ENCODE data around the gene TMBIM1. TPM values are rescaled to one million over a fixed set of nuclear protein-coding genes. Genes with fewer than 3 reads are reported as not detected.

Gene TMBIM1
- total RNA-seq: 69.6 and 73.7 TPM in 2 replicates

- Mint-ChIP-seq H3K27ac (peak within 1 kb of the TSS; percentile 93), H3K36me3 (ENCODE audit: low read depth) (peaks cover 17% of the 10 kb centered on the region), H3K4me1 (ENCODE audit: low read depth) (peaks cover 50% of the 10 kb centered on the region), H3K9me3 (no peaks in the 10 kb centered on the region), H3K4me3 (ENCODE audit: low read depth) (peak within 1 kb of the TSS; percentile 87), H3K27me3 (ENCODE audit: low read depth) (no peaks in the 10 kb centered on the region)
- DNase-seq (ENCODE audit: low spot score): peak; percentile 76
- intact Hi-C loops (cut with micrococcal nuclease): loop anchor here (5.0 kb wide), 1 partner anchor 75 kb away; no protein-coding TSS in a partner anchor
Observed at GRCh38 chr2:218292048-218293014, at the start of gene TMBIM1. TMBIM1 (minus strand) TSS chr2:218292503; CDS start chr2:218282141, 10,362 bp downstream.

- Mint-ChIP-seq H3K36me3 (ENCODE audit: low read depth) (no peaks in the 10 kb centered on the region), H3K4me1 (ENCODE audit: low read depth) (no peaks in the 10 kb centered on the region), H3K27ac (no peak overlapping the region), H3K4me3 (ENCODE audit: low read depth) (no peak overlapping the region), H3K27me3 (ENCODE audit: low read depth) (peaks cover 3% of the 10 kb centered on the region), H3K9me3 (no peaks in the 10 kb centered on the region)
- intact Hi-C loops (cut with micrococcal nuclease): no loop called here
- no peak for DNase-seq (ENCODE audit: low spot score)
Observed at GRCh38 chr2:218341381-218341780, 49.1 kb upstream of the TMBIM1 start.

- Mint-ChIP-seq H3K27me3 (ENCODE audit: low read depth) (peaks cover 3% of the 10 kb centered on the region), H3K4me1 (ENCODE audit: low read depth) (no peaks in the 10 kb centered on the region), H3K36me3 (ENCODE audit: low read depth) (no peaks in the 10 kb centered on the region), H3K9me3 (no peaks in the 10 kb centered on the region), H3K27ac (no peak overlapping the region), H3K4me3 (ENCODE audit: low read depth) (no peak overlapping the region)
- DNase-seq (ENCODE audit: low spot score): no peak
- intact Hi-C loops (cut with micrococcal nuclease): no loop called here
Observed at GRCh38 chr2:218340656-218341055, 48.4 kb upstream of the TMBIM1 start.

GRCh38 chr2:218334531-218334930 lies 42.2 kb upstream of the TMBIM1 start:
- intact Hi-C loops (cut with micrococcal nuclease): no loop called here
- no peaks in the 10 kb centered on the region for H3K36me3 Mint-ChIP-seq (ENCODE audit: low read depth)
- H3K4me1 Mint-ChIP-seq (ENCODE audit: low read depth): peaks cover 1% of the 10 kb centered on the region
- peaks cover 3% of the 10 kb centered on the region for H3K27me3 Mint-ChIP-seq (ENCODE audit: low read depth)
- no peak for DNase-seq (ENCODE audit: low spot score)
- no peaks in the 10 kb centered on the region for H3K9me3 Mint-ChIP-seq
- H3K27ac Mint-ChIP-seq: no peak overlapping the region
- H3K4me3 Mint-ChIP-seq (ENCODE audit: low read depth): no peak overlapping the region

- no peak for DNase-seq (ENCODE audit: low spot score)
- peaks cover 3% of the 10 kb centered on the region for H3K27me3 Mint-ChIP-seq (ENCODE audit: low read depth)
Observed at GRCh38 chr2:218332920-218333645, 40.8 kb upstream of the TMBIM1 start.

GRCh38 chr2:218332288-218332687 lies 40.0 kb upstream of the TMBIM1 start:
- H3K4me3 Mint-ChIP-seq (ENCODE audit: low read depth): no peak overlapping the region
- H3K9me3 Mint-ChIP-seq: no peaks in the 10 kb centered on the region
- intact Hi-C loops (cut with micrococcal nuclease): no loop called here
- no peak for DNase-seq (ENCODE audit: low spot score)
- H3K36me3 Mint-ChIP-seq (ENCODE audit: low read depth): no peaks in the 10 kb centered on the region
- peaks cover 2% of the 10 kb centered on the region for H3K27me3 Mint-ChIP-seq (ENCODE audit: low read depth)
- peaks cover 1% of the 10 kb centered on the region for H3K4me1 Mint-ChIP-seq (ENCODE audit: low read depth)
- no peak overlapping the region for H3K27ac Mint-ChIP-seq

More at GRCh38 chr2:218332920-218333645, 40.8 kb upstream of the TMBIM1 start:
- intact Hi-C loops (cut with micrococcal nuclease): no loop called here
- no peaks in the 10 kb centered on the region for H3K36me3 Mint-ChIP-seq (ENCODE audit: low read depth)
- peak overlapping the region; percentile 57 for H3K27ac Mint-ChIP-seq
- no peak overlapping the region for H3K4me3 Mint-ChIP-seq (ENCODE audit: low read depth)
- H3K4me1 Mint-ChIP-seq (ENCODE audit: low read depth): peaks cover 1% of the 10 kb centered on the region
- no peaks in the 10 kb centered on the region for H3K9me3 Mint-ChIP-seq

DNA sequence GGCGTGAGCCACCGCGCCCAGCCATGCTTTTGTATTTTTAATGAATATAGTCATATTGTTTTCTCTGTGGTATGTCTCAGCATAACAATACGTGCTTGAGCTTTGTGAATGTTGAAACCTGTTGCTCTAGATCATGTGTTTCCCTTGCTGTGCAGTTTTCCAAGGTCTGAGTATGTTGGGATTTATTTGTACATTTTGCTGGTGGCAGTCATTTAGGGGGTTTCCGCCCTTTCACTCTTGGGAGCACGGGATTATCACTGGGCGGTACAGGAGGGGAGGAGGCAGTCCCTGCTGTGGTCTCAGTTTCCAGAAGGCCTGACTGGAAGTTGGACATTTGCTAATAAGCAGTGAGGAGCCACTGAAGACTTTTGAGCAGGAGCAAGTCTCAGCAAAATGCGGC lies 39.4 kb upstream of the TMBIM1 start:
- Mint-ChIP-seq H3K27ac (no peak overlapping the region), H3K36me3 (ENCODE audit: low read depth) (no peaks in the 10 kb centered on the region), H3K9me3 (no peaks in the 10 kb centered on the region), H3K4me1 (ENCODE audit: low read depth) (peaks cover 1% of the 10 kb centered on the region), H3K27me3 (ENCODE audit: low read depth) (peaks cover 2% of the 10 kb centered on the region), H3K4me3 (ENCODE audit: low read depth) (no peak overlapping the region)
- intact Hi-C loops (cut with micrococcal nuclease): no loop called here
- DNase-seq (ENCODE audit: low spot score): no peak

GRCh38 chr2:218329826-218330593 lies 37.7 kb upstream of the TMBIM1 start:
- no peak for DNase-seq (ENCODE audit: low spot score)
- Mint-ChIP-seq H3K9me3 (no peaks in the 10 kb centered on the region), H3K27me3 (ENCODE audit: low read depth) (peaks cover 14% of the 10 kb centered on the region), H3K4me3 (ENCODE audit: low read depth) (no peak overlapping the region), H3K4me1 (ENCODE audit: low read depth) (peaks cover 1% of the 10 kb centered on the region), H3K27ac (no peak overlapping the region), H3K36me3 (ENCODE audit: low read depth) (no peaks in the 10 kb centered on the region)
- intact Hi-C loops (cut with micrococcal nuclease): no loop called here

- Mint-ChIP-seq H3K9me3 (no peaks in the 10 kb centered on the region), H3K4me3 (ENCODE audit: low read depth) (no peak overlapping the region), H3K27me3 (ENCODE audit: low read depth) (peaks cover 16% of the 10 kb centered on the region), H3K4me1 (ENCODE audit: low read depth) (peaks cover 1% of the 10 kb centered on the region), H3K27ac (no peak overlapping the region), H3K36me3 (ENCODE audit: low read depth) (no peaks in the 10 kb centered on the region)
- no peak for DNase-seq (ENCODE audit: low spot score)
- intact Hi-C loops (cut with micrococcal nuclease): no loop called here
Observed at GRCh38 chr2:218329027-218329825, 36.9 kb upstream of the TMBIM1 start.

GRCh38 chr2:218328294-218328693 lies 36.0 kb upstream of the TMBIM1 start:
- Mint-ChIP-seq H3K36me3 (ENCODE audit: low read depth) (no peaks in the 10 kb centered on the region), H3K27ac (no peak overlapping the region), H3K27me3 (ENCODE audit: low read depth) (peaks cover 25% of the 10 kb centered on the region), H3K4me3 (ENCODE audit: low read depth) (no peak overlapping the region), H3K4me1 (ENCODE audit: low read depth) (peaks cover 10% of the 10 kb centered on the region), H3K9me3 (no peaks in the 10 kb centered on the region)
- DNase-seq (ENCODE audit: low spot score): no peak
- intact Hi-C loops (cut with micrococcal nuclease): no loop called here

DNA sequence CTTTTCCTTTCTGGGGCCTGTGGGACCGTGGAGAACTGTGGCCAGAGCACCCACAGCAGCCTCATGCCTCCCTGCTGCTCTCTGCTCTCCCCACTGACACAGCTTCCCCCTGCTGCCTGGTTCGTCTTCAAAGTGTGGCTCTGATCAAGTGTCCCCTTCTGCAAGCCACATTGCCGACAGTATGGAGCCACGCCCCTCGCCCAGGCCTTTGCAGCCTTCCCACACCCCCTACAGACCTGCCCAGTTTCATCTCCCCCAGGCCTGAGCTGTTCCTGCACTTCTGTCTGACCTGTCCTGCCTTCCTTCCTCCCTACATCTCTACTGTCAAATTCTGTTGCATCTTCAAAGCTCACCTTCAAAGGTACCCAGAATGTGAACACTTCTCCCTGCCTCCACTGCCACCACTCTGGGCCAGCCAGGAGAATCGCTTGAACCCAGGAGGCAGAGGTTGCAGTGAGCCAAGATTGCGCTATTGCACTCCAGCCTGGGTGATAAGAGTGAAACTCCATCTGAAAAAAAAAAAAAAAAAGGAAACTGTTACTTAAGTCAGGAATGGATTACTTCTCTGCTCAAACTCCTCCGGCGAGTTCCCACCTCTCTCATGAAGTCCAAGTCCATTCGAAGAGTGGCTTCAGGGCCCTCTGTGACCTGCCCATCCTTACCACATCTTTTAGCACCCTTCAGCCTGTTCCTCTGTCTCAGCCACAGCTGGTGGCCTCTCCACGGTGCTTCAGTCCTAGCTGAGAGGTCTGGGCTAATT lies 35.3 kb upstream of the TMBIM1 start:
- H3K36me3 Mint-ChIP-seq (ENCODE audit: low read depth): no peaks in the 10 kb centered on the region
- intact Hi-C loops (cut with micrococcal nuclease): no loop called here

More for the DNA sequence above, 35.3 kb upstream of the TMBIM1 start:
- peaks cover 9% of the 10 kb centered on the region for H3K4me1 Mint-ChIP-seq (ENCODE audit: low read depth)
- H3K9me3 Mint-ChIP-seq: no peaks in the 10 kb centered on the region
- H3K4me3 Mint-ChIP-seq (ENCODE audit: low read depth): no peak overlapping the region
- H3K27ac Mint-ChIP-seq: no peak overlapping the region
- no peak for DNase-seq (ENCODE audit: low spot score)
- peaks cover 26% of the 10 kb centered on the region for H3K27me3 Mint-ChIP-seq (ENCODE audit: low read depth)
